HepG2 (cell line): ENCODE results near the gene ERO1A. TPM values are rescaled to one million over a fixed set of nuclear protein-coding genes. Genes with fewer than 3 reads are reported as not detected.

Experiments used
- ATAD3A ChIP-seq: sonication (generic); formaldehyde crosslinking; IDR thresholded peaks from 2 replicates; pipeline ENCODE4 v1.4.0; 2020; ENCODE audit warnings: missing genetic modification reagents
- CBFB ChIP-seq: sonication (generic); formaldehyde crosslinking; IDR thresholded peaks from 2 replicates; pipeline ENCODE4 v1.4.0; 2020; ENCODE audit warnings: missing genetic modification reagents
- CHD2 ChIP-seq: IDR thresholded peaks from 2 replicates; pipeline ENCODE4 v1.6.1; 2011; ENCODE audit warnings: low read depth, low read length, improper control_type of control experiment
- ETS1 ChIP-seq: sonication (generic); formaldehyde crosslinking; IDR thresholded peaks from 2 replicates; pipeline ENCODE4 v1.4.0; 2020; ENCODE audit warnings: missing genetic modification reagents
- FOSL1 ChIP-seq: sonication (generic); formaldehyde crosslinking; IDR thresholded peaks from 2 replicates; pipeline ENCODE4 v1.9.0; 2021; ENCODE audit warnings: missing genetic modification reagents, borderline replicate concordance
- GATA4 ChIP-seq: sonication (generic); IDR thresholded peaks from 2 replicates; pipeline ENCODE4 v1.6.1; 2016; ENCODE audit warnings: antibody characterized with exemption, low read depth, borderline replicate concordance
- GZF1 ChIP-seq: sonication (generic); formaldehyde crosslinking; IDR thresholded peaks from 2 replicates; pipeline ENCODE4 v1.5.1; 2020; ENCODE audit warnings: mild to moderate bottlenecking, missing genetic modification reagents
- MAFG ChIP-seq: sonication (generic); formaldehyde crosslinking; IDR thresholded peaks from 2 replicates; pipeline ENCODE4 v1.5.1; 2020; ENCODE audit warnings: mild to moderate bottlenecking, missing genetic modification reagents
- NFKBIZ ChIP-seq: IDR thresholded peaks from 2 replicates; pipeline ENCODE4 v1.6.1; 2018; ENCODE audit warnings: missing genetic modification reagents, missing compliant biosample characterization
- TAF15 ChIP-seq: fragments of 200-400 bp; formaldehyde crosslinking; IDR thresholded peaks from one replicate; pipeline ENCODE4 v1.6.1; 2018; ENCODE audit warnings: mild to moderate bottlenecking, low read depth, low read length; ENCODE audit not compliant: poor library complexity, severe bottlenecking
- ZFP62 ChIP-seq: sonication (generic); formaldehyde crosslinking; IDR thresholded peaks from 2 replicates; pipeline ENCODE4 v1.4.0; 2020; ENCODE audit warnings: missing genetic modification reagents
- ZNF232 ChIP-seq: sonication (generic); formaldehyde crosslinking; IDR thresholded peaks from 2 replicates; pipeline ENCODE4 v1.4.0; 2020; ENCODE audit warnings: missing genetic modification reagents, borderline replicate concordance
- ZNF362 ChIP-seq: sonication (generic); formaldehyde crosslinking; IDR thresholded peaks from 2 replicates; pipeline ENCODE4 v1.4.0; 2020; ENCODE audit warnings: missing genetic modification reagents, mild to moderate bottlenecking, borderline replicate concordance
- ZNF556 ChIP-seq: sonication (generic); formaldehyde crosslinking; IDR thresholded peaks from 2 replicates; pipeline ENCODE4 v1.4.0; 2020; ENCODE audit warnings: mild to moderate bottlenecking, missing genetic modification reagents, borderline replicate concordance
- ZNF883 ChIP-seq: sonication (generic); formaldehyde crosslinking; IDR thresholded peaks from 2 replicates; pipeline ENCODE4 v1.5.1; 2020; ENCODE audit warnings: mild to moderate bottlenecking, missing genetic modification reagents; ENCODE audit errors: not compliant biosample characterization
- ZXDC ChIP-seq: sonication (generic); formaldehyde crosslinking; IDR thresholded peaks from 2 replicates; pipeline ENCODE4 v1.5.0; 2020; ENCODE audit warnings: mild to moderate bottlenecking, missing genetic modification reagents
- polyA plus RNA-seq, 8 experiments: library from polyadenylated mRNA; depleted of rRNA in 3 of 8; stranded (reverse) in 7 of 8; unstranded in 1 of 8; fragments of >200 nt; fragmentation: Illumina TruSeq in 4 of 8; extraction: Trizol in 4 of 8; gene quantifications; 2 replicates each; pipeline versions ENCODE4 v1.2.1 to v1.2.3, GENCODE V29; 2011 to 2016; ENCODE audit warnings: low read depth in 4 of 8, missing spikeins in 1 of 8, mixed read lengths in 1 of 8; ENCODE audit not compliant: insufficient read depth in 1 of 8
- total RNA-seq, 5 experiments: library from RNA; depleted of rRNA; stranded (reverse); fragments of >200 nt; fragmentation: Illumina TruSeq; extraction: Trizol; gene quantifications; 2 replicates each; pipeline ENCODE4 v1.2.3, GENCODE V29; 2016; ENCODE audit warnings: low read depth in 1 of 5
- TF ChIP-seq, protein P1 (sequence below): sonication (generic); formaldehyde crosslinking; IDR thresholded peaks from 2 replicates; pipeline ENCODE4 v1.5.0; 2020; ENCODE audit warnings: mild to moderate bottlenecking, missing genetic modification reagents
- TF ChIP-seq, protein P2 (sequence below): sonication (generic); formaldehyde crosslinking; IDR thresholded peaks from 2 replicates; pipeline ENCODE4 v1.8.1; 2023; ENCODE audit warnings: mild to moderate bottlenecking, inconsistent platforms, moderate library complexity, missing genetic modification reagents, borderline replicate concordance
- TF ChIP-seq, protein P3 (sequence below): sonication (generic); formaldehyde crosslinking; IDR thresholded peaks from 2 replicates; pipeline ENCODE4 v1.4.0; 2020; ENCODE audit warnings: missing genetic modification reagents

ERO1A gene
- total and polyA plus RNA-seq, 2 of the 13 experiments (the other 11 are each of a cell fraction or from before 2014, with no cell fraction given) = 60.3 to 137 TPM

DNA sequence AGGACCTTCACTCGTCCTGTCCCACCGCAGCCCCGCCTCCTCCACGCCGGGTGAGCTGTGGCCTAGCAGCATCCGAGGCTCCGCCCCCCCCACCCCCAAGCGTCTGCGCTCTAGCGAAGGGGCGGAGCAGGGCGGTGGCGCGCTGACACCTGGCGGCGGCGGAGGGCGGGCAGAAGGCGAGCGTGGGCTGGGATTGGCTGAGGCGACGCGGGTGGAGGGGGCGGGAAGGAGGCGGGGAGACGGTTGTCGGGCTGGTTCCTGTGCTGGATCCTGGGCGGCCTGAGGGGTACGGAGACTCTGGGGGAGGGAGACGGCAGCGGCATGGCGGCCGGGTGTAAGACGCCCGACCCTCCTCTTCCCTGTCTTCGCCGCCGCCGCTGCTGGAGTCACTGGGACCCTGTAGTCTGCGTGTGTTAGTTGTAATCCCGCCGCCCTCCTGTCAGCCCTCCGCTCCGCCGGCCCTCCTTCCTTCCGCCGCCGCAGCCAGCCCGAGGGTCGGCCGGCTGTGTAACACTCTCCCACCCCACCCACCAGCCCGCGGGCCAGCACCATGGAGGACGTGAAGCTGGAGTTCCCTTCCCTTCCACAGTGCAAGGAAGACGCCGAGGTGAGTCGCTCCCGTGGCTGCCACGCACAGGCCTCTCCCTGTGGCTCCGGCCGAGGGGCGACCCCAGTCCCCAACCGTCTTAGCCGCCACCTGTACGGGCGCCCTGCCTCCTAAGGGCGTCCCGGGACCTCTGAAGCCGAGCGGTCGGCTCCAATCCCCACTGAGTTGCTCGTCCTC is 34.8 kb upstream of the ERO1A start, which contains the start of gene STYX (continued):
- TF ChIP-seq ETS1 (CRISPR knock-in tag) (no peak), NFKBIZ (CRISPR knock-in tag) (no peak), ZNF232 (CRISPR knock-in tag) (peak; percentile 16; the same call in 1 of the 2 replicates), MAFG (CRISPR knock-in tag) (no peak), ATAD3A (CRISPR knock-in tag) (no peak), GATA4 (0 out of 2 replicates have a peak, but pooled peaks have one; percentile 27), ZNF883 (CRISPR knock-in tag) (peak; percentile 56), ZXDC (no peak), CHD2 (no peak), FOSL1 (CRISPR knock-in tag) (no peak), CBFB (CRISPR knock-in tag) (peak; percentile 24; the same call in 1 of the 2 replicates), ZNF556 (CRISPR knock-in tag) (peak; percentile 44), ZFP62 (no peak), ZNF362 (CRISPR knock-in tag) (no peak), GZF1 (CRISPR knock-in tag) (no peak), TAF15 (peak; percentile 17)
- TF ChIP-seq, protein P1, sequence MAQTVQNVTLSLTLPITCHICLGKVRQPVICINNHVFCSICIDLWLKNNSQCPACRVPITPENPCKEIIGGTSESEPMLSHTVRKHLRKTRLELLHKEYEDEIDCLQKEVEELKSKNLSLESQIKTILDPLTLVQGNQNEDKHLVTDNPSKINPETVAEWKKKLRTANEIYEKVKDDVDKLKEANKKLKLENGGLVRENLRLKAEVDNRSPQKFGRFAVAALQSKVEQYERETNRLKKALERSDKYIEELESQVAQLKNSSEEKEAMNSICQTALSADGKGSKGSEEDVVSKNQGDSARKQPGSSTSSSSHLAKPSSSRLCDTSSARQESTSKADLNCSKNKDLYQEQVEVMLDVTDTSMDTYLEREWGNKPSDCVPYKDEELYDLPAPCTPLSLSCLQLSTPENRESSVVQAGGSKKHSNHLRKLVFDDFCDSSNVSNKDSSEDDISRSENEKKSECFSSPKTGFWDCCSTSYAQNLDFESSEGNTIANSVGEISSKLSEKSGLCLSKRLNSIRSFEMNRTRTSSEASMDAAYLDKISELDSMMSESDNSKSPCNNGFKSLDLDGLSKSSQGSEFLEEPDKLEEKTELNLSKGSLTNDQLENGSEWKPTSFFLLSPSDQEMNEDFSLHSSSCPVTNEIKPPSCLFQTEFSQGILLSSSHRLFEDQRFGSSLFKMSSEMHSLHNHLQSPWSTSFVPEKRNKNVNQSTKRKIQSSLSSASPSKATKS (CRISPR knock-in tag) = no peak
- TF ChIP-seq, protein P2, sequence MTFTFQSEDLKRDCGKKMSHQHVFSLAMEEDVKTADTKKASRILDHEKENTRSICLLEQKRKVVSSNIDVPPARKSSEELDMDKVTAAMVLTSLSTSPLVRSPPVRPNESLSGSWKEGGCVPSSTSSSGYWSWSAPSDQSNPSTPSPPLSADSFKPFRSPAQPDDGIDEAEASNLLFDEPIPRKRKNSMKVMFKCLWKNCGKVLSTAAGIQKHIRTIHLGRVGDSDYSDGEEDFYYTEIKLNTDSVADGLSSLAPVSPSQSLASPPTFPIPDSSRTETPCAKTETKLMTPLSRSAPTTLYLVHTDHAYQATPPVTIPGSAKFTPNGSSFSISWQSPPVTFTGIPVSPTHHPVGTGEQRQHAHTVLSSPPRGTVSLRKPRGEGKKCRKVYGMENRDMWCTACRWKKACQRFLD (CRISPR knock-in tag) = peak; percentile 62; the same call in 1 of the 2 replicates
- TF ChIP-seq, protein P3, sequence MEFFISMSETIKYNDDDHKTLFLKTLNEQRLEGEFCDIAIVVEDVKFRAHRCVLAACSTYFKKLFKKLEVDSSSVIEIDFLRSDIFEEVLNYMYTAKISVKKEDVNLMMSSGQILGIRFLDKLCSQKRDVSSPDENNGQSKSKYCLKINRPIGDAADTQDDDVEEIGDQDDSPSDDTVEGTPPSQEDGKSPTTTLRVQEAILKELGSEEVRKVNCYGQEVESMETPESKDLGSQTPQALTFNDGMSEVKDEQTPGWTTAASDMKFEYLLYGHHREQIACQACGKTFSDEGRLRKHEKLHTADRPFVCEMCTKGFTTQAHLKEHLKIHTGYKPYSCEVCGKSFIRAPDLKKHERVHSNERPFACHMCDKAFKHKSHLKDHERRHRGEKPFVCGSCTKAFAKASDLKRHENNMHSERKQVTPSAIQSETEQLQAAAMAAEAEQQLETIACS = no peak
